Sciatic nerve (tissue), 2 donors: ENCODE measurements around the gene AMOTL2. TPM values are rescaled to one million over a fixed set of nuclear protein-coding genes. Genes with fewer than 3 reads are reported as not detected.
A peak's percentile ranks its signal among the peaks of the same experiment; 100 is the strongest.

Experiments used
- ATAC-seq: fragments of 200-7000 bp; cut with Tn5 transposase; one replicate; pipeline ENCODE4 v1.9.1; 2020; ENCODE audit warnings: mild to moderate bottlenecking, moderate library complexity
- DNase-seq: peaks from one replicate; pipeline ENCODE4 v3.0.0-alpha.2; 2020; ENCODE audit warnings: low spot score
- intact Hi-C: fragments of 100-400 bp; cut with DNase I; formaldehyde crosslinking; loops from one replicate; pipeline ENCODE4 v1.14.2; 2022
- total RNA-seq: library from RNA; stranded (reverse); fragmentation: NEBNext Ultra II Directional; extraction: Animal tissue kit (Norgen Biotek cat#: 25700); gene quantifications from one replicate; pipeline ENCODE4 v1.2.1, GENCODE V29; 2021
- donor health status: DM: no; HTN: no; CAD: no.
- donor health status: DM: no; HTN: no; CAD: no.

Gene AMOTL2
- total RNA-seq, 1 donor from 2014 or later, result 158 TPM

- intact Hi-C loops, result no loop called here
- DNase-seq, result peak; percentile 13
Measured at GRCh38 chr3:134340982-134341365, 33.3 kb downstream of the AMOTL2 start.

GRCh38 chr3:134340362-134340981 is 33.8 kb downstream of the AMOTL2 start:
- intact Hi-C loops, result no loop called here
- no peak for ATAC-seq
- no peak for DNase-seq

More at GRCh38 chr3:134340982-134341365, 33.3 kb downstream of the AMOTL2 start:
- no peak for ATAC-seq

GRCh38 chr3:134339913-134340312 is 34.3 kb downstream of the AMOTL2 start:
- intact Hi-C loops, result no loop called here
- ATAC-seq (no peak), DNase-seq (no peak)

GRCh38 chr3:134339331-134339730 is 34.9 kb downstream of the AMOTL2 start:
- intact Hi-C loops, result no loop called here
- DNase-seq (no peak), ATAC-seq (no peak)

- ATAC-seq, result no peak
- no peak for DNase-seq
- intact Hi-C loops, result no loop called here
Measured at GRCh38 chr3:134338516-134339261, 35.6 kb downstream of the AMOTL2 start.

- no peak for ATAC-seq
- DNase-seq, result no peak
- intact Hi-C loops, result no loop called here
Measured at GRCh38 chr3:134338201-134338512, 36.1 kb downstream of the AMOTL2 start.

GRCh38 chr3:134337511-134338200 is 36.6 kb downstream of the AMOTL2 start:
- intact Hi-C loops, result no loop called here
- no peak for ATAC-seq
- DNase-seq, result peak; percentile 27

GRCh38 chr3:134337071-134337482 is 37.2 kb downstream of the AMOTL2 start:
- no peak for DNase-seq
- intact Hi-C loops, result no loop called here
- ATAC-seq, result no peak

- ATAC-seq, result no peak
- intact Hi-C loops, result no loop called here
- no peak for DNase-seq
Measured at GRCh38 chr3:134336587-134336986, 37.7 kb downstream of the AMOTL2 start.

- intact Hi-C loops, result no loop called here
- ATAC-seq (no peak), DNase-seq (peak; percentile 34)
Measured at GRCh38 chr3:134334901-134335280, 39.4 kb downstream of the AMOTL2 start.

GRCh38 chr3:134334231-134334900 is 39.9 kb downstream of the AMOTL2 start:
- ATAC-seq (no peak), DNase-seq (peak; percentile 48)
- intact Hi-C loops, result no loop called here

GRCh38 chr3:134333522-134334181 is 40.6 kb downstream of the AMOTL2 start:
- ATAC-seq (peak; percentile 29), DNase-seq (peak; percentile 61)
- intact Hi-C loops, result no loop called here

- ATAC-seq, result no peak
- peak; percentile 46 for DNase-seq
- intact Hi-C loops, result no loop called here
Measured at GRCh38 chr3:134332344-134332743, 41.9 kb downstream of the AMOTL2 start.

- ATAC-seq, result no peak
- intact Hi-C loops, result no loop called here
Measured at GRCh38 chr3:134331811-134332199, 42.4 kb downstream of the AMOTL2 start.

GRCh38 chr3:134330883-134331810 is 43.1 kb downstream of the AMOTL2 start:
- intact Hi-C loops, result no loop called here
- ATAC-seq (peak; percentile 79), DNase-seq (peak; percentile 68)

More at GRCh38 chr3:134331811-134332199, 42.4 kb downstream of the AMOTL2 start:
- peak; percentile 12 for DNase-seq

GRCh38 chr3:134328846-134329245 is 45.4 kb downstream of the AMOTL2 start:
- DNase-seq (peak; percentile 15), ATAC-seq (no peak)
- intact Hi-C loops, result no loop called here

GRCh38 chr3:134328147-134328591 is 46.1 kb downstream of the AMOTL2 start:
- DNase-seq (peak; percentile 45), ATAC-seq (peak; percentile 22)
- intact Hi-C loops, result no loop called here

GRCh38 chr3:134327594-134327975 is 46.7 kb downstream of the AMOTL2 start:
- peak; percentile 50 for DNase-seq
- no peak for ATAC-seq
- intact Hi-C loops, result no loop called here
